Activated CD8-positive, alpha-beta memory T cell treated with anti-CD3 and anti-CD28 coated beads for 4 hours (primary cell): ENCODE measurements around the gene SSTR5.
"Not testable (repeated sequence)": the region's sequence is repeated elsewhere in the genome, so short reads cannot be mapped to it uniquely, and the experiment has no call there.

Experiments
- DNase-seq, 2 donors: peaks; one replicate each; pipeline ENCODE4 v3.0.0-alpha.2; 2020; ENCODE audit warnings: low read depth in 2 of 2

SSTR5 gene

GRCh38 chr16:1073566-1074378, 1.2 kb downstream of the SSTR5 start:
- DNase-seq: no peak

GRCh38 chr16:1074379-1074649, 1.8 kb downstream of the SSTR5 start:
- DNase-seq: no peak

DNA sequence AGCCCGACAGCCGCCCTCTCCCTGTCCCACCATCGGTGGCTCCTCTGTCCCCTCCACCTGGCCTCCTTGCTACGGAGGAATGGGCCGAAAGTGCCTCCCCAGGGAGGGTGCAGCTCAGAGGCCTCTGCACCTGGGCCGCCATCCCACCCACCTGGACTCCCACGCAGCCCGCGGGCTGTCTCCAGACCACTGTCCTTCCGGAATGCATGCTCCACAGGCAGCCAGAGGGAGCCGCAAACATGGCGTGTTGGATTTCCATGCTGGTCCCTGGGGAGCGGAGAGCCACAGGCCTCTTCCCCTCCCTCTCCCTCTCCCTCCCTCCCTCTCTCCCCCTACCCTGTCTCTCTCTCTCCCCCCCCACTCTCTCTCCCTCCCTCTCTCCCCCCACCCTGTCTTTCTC, 3.0 kb downstream of the SSTR5 start:
- no peak for DNase-seq

- DNase-seq: no peak
Observed at GRCh38 chr16:1076801-1077576, 4.4 kb downstream of the SSTR5 start.

DNA sequence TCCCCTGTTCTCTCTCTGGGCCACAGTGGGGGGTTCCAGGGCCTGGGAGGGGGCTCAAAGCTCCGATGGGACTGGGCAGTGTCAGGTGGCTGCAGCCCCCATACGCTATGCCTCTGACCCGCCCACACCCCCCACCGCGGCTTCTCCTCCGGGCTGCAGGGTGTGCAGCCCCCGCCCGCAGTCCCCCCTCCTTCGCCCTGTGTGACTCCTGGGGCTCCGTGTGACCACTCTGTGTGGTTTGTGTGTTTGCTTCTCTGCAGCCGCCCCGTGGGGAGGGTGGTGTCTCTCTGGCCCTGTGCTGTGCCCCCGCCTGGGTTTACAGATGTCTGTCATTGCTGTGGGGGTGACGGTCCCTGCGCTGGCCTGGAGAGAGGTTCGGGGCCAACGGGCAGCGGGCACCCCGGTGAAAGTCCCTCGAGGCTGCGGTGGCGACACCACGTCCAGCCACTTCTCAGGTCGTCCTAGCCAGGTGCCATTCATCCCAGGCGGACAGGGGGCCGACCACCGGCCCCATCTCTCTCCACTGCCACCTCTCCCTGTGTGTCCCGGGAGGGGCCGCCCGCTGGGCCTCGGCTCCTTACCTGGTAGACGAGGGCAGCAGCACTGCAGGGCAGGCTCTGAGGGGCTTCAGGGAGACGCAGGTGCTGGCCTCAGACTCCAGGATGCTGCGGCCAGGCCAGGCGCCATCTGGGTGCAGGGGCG, 5.5 kb downstream of the SSTR5 start:
- no peak for DNase-seq

DNA sequence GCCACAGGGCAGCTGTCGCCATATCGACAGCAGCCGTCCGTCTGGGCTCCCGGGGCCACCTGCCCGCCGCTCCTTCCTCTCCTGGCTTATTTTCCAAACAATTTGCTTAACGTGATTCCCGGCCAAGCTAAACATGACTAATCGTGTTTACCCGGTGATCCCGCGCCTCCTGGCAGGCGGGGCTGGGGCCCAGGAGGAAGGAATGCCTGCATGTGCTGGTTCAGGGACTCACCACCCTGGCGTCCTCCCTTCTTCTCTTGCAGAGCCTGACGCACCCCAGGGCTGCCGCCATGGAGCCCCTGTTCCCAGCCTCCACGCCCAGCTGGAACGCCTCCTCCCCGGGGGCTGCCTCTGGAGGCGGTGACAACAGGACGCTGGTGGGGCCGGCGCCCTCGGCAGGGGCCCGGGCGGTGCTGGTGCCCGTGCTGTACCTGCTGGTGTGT, 6.1 kb downstream of the SSTR5 start:
- DNase-seq: no peak

DNA sequence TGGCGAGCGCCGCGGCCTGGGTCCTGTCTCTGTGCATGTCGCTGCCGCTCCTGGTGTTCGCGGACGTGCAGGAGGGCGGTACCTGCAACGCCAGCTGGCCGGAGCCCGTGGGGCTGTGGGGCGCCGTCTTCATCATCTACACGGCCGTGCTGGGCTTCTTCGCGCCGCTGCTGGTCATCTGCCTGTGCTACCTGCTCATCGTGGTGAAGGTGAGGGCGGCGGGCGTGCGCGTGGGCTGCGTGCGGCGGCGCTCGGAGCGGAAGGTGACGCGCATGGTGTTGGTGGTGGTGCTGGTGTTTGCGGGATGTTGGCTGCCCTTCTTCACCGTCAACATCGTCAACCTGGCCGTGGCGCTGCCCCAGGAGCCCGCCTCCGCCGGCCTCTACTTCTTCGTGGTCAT, 6.8 kb downstream of the SSTR5 start:
- no peak for DNase-seq

DNA sequence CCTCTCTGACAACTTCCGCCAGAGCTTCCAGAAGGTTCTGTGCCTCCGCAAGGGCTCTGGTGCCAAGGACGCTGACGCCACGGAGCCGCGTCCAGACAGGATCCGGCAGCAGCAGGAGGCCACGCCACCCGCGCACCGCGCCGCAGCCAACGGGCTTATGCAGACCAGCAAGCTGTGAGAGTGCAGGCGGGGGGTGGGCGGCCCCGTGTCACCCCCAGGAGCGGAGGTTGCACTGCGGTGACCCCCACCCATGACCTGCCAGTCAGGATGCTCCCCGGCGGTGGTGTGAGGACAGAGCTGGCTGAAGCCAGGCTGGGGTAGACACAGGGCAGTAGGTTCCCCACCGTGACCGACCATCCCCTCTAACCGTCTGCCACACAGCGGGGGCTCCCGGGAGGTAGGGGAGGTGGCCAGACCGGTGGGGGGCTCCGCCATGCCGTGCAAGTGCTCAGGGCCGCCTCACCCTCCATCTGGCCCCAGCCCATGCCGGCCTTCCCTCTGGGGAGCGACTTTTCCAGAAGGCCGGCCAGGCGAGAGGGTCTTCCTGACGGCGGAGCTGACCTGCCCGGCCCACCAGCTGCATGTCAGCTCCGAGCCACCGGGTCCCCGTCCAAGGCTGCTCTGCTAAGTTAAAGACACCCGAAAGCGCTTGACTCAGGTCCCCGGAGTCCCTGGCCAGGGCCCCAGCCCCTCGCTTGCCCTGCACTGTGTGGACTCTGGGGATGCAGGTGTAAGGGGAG, 7.4 kb downstream of the SSTR5 start:
- DNase-seq: no peak

GRCh38 chr16:1080801-1081733, 8.5 kb downstream of the SSTR5 start:
- DNase-seq: no peak

DNA sequence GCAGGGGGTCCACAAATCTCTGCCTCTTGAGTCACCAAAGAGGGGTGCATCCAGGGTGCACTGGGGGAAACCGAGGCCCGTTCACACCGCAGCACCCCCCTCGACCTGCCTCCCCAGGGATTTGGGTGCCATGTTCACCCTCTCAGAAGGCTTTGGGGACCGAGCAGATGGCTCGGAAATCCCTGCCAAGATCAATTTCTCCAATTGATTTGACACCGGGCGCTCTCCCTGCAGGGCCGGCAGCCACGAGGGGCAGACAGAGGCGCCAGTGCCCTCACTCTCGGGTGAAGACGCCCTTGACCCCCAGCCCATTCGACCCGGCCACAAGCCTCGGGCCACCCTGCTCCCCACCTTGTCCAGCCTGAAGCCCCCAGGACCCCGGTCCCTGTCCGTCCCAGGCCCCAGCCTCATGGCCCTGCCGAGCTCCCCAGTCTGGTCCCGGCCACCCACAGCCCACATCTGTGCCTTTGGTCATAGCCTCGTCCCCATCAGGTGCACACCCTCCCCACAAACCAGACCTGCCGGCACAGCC, 9.3 kb downstream of the SSTR5 start:
- no peak for DNase-seq

DNA sequence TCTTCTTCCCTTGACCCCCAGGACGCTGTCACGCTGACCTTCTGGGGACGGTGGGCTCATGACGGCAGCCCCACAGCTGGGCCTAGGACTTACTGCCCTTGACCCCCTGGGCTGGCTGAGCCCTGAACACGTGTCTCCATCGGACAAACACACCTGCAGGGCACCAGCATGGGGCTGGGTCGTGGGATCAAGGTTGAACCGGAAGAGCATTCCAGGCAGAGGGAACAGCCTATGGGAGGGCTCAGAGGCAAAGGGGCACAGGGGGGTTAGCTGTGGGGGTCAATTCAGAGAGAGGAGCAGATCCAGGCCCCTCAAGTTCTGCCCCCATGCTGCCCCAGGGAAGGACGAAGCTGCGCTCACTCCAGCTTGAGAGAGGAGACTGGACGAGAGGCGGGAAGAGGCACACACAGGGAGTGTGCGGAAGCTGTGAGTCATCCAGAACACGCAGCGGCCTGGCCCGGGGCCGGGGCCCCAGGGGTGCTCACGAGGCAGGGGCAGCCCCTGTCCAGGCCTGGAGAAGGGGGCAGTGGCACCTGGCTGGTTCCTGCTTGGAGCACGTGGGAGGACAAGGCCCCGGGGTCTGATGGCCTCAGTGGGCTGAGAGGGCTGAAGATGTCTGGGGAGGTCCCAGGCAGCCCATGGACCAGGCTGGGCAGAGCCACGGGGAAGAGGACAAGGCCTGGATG, 9.9 kb downstream of the SSTR5 start:
- no peak for DNase-seq

DNA sequence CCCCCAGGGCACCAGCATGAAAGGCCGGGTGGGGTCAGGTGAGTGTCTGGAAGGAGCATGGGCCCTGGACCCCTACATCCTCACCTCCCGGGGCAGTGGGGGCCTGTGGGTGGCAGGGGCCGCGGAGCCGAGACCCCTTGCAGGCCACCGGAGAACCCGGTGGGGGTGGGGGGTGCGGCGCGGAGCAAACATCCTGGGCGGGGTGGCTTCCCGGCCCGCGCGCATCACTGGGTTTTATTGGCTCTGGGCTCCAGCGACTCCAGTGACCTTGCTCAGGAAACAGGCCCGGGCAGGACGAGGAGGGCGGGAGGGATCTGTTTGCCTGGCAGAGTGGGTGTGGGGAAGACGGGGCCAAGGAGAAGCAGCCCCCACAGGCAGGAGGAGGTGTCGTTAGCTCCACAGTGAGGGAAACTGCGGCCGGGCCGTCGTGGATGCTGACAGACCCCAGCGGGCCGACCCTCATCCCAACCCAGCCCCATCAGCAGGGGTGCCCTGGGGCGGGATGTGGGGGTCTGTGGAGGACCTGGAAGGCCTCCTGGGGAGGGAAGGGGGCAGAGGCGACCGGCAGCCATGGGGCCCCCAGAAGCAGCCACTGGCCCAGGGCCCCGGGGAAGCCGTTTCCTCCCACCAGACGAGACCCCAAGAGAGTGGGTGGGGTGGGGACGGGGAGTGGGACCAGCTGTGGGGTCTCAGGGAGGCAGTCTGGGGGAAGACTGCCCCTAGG, 10.6 kb downstream of the SSTR5 start:
- no peak for DNase-seq

GRCh38 chr16:1084971-1085370, 12.4 kb downstream of the SSTR5 start:
- no peak for DNase-seq

DNA sequence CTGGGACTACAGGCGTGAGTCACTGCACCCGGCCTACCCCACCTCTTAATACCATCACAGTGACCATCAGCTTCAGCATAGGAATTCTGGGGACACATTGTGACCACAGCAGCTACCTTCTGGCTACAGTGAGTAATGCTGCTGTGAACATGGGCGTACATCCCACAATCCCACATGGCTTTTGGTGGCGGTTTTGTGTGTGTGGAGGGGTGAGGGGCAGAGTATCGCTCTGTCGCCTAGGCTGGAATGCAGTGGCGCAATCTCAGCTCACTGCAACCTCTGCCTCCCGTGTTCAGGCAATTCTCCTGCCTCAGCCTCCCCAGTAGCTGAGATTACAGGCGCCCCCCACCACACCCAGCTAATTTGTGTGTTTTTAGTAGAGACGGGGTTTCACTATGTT, 13.9 kb downstream of the SSTR5 start:
- not testable (repeated sequence) for DNase-seq

DNA sequence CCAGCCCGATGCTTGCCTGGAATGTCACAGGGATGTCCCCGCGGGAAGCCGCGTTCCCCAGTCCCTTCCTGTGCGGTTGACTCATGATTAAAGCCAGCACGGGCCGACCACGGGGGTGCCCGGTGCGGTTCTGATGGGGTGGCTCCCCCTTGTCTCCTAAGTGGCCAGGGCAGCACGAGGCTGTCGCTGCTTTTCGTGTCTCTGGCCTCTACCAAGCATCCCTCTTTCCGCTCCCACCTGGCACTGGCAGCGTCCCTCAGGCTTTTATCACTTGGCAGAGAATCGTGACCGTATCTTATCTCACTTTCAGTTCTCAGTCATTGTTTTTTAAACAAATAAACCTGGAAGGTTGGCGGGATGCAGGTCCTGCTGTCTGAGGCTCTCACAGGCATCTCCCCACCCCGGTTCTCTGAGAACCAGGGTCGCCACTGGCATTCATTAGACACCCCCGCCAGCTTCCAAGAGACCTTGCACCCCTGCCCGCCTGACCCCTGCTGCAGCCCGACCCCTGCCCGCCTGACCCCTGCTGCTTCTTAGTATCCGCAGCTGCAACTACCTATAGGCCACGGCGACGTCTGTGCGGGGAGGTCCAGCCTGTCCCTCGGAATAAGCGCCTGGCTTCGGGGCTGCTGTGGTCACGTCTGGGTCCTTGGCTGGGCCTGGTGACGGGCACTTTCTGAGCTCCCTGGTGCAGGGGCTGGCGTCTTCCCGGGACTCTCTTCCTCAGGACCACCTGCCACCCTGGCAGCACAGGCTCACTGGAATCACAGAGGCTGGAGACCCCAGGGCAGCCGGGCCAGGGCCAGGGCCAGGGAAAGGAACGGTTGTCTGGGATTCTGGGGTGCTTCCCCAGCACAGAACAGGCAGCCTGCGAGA, 16.0 kb downstream of the SSTR5 start:
- no peak for DNase-seq

DNA sequence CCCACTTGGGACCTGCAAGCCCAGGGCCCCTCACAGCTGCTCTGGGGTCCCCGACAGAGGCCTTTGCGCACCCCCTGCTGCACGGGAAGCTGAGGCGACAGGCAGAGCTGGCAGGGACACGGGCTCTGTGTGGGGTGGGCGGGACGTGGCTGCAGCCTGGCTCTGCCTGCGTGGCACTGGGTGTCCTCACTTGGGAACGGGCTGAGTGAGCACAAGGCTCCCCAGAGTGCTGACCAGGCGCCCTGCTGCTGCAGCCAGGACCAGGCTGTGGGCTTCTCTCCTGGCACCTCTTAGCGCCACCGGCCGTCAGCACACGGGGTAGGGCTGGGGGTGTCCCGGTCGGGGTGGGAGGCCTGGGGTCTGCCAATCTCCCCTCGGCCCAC, 16.9 kb downstream of the SSTR5 start:
- DNase-seq: no peak

DNA sequence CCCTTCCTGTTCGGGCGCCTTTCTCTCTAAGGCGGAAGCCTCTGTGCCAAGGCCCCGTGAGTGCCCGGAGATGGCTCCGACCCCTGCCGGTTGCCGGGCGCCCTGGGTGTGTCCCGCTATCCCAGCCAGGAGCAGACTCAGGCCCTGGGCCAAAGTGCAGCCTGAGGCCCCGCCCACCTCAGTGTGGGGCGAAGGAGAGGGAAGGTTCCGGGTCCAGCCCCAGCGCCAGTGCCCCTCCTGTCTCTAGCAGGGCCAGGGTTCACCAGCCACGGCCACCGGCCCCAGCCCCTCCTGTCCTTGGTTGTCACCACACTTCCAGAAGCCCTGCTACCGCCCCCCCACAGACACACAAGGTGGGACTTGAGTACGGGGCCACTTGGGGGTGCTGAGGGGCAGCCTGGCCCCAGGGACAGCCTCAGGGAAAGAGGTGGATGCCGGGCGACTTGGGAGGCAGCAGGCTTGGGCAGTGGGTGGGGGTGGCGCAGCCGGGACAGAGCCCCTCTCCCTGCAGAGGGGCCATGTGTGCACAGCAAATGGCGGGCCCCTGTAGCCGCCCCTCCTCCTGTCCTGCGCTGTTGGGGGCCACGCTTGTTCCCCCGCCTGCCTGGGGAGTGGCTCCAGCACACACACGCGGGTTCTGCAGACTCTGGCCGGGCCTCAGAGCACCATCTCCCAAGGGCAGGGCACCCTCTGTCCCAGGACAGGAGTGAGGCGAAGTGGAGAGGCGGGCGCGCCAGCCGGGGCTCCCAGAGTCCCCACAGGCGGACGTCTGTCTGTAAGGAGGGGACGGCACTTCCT, 17.5 kb downstream of the SSTR5 start:
- no peak for DNase-seq
